Fibroblast of skin of right quadriceps (primary cell): ENCODE results near the gene EXOC2.
A peak's percentile ranks its signal among the peaks of the same experiment; 100 is the strongest.
"Not testable (repeated sequence)": the region's sequence is repeated elsewhere in the genome, so short reads cannot be mapped to it uniquely, and the experiment has no call there.

Experiments used
- DNase-seq: peaks from one replicate; pipeline ENCODE4 v3.0.0-alpha.2; 2013

Gene EXOC2

GRCh38 chr6:708237-708598 is 15.3 kb upstream of the EXOC2 start:
- DNase-seq: no peak

GRCh38 chr6:707576-708236 is 14.8 kb upstream of the EXOC2 start:
- DNase-seq: peak; percentile 10

- no peak for DNase-seq
These were observed 14.0 kb upstream of the EXOC2 start for GRCh38 chr6:706819-707381.

DNA sequence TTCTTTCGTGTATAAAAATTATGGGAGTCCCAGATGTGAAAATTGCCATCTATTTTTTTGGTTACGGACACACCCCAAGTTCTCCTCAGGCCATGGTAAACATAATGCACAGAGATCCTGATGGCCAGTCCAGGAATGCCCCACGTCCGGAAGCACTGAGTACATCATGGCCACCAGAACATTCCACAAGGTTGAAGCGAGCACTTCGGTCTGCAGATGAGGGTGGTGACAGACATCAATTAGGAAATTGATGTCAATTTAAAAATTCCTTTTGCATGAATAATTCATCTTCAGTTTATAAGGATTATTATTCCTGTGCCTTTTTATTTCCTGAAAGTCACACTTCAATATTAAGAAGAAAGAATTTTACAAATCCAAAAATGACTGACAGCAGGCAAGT is 13.2 kb upstream of the EXOC2 start:
- DNase-seq: peak; percentile 31

DNA sequence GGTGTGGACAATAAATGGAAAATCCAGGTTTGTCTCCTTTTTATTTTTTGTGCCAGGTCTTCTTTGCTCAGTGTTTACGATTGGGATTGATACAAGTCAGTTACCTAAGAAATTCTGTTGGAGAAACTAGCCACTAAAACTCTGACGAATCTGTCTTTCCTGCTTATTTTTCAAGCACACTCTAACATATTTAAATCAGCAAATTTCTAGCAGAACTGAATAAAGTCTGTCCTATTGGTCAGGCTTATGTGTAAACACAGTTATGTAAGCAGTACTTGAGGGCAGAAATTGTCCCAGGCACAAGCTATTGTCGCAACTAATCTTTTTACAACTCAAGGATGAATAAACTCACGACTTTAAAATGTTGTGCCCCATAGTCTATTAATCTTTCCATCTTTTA is 12.1 kb upstream of the EXOC2 start:
- no peak for DNase-seq

- DNase-seq: peak; percentile 24
These were observed 11.1 kb upstream of the EXOC2 start for GRCh38 chr6:704046-704445.

GRCh38 chr6:703552-703951 is 10.6 kb upstream of the EXOC2 start:
- DNase-seq: peak; percentile 44

DNA sequence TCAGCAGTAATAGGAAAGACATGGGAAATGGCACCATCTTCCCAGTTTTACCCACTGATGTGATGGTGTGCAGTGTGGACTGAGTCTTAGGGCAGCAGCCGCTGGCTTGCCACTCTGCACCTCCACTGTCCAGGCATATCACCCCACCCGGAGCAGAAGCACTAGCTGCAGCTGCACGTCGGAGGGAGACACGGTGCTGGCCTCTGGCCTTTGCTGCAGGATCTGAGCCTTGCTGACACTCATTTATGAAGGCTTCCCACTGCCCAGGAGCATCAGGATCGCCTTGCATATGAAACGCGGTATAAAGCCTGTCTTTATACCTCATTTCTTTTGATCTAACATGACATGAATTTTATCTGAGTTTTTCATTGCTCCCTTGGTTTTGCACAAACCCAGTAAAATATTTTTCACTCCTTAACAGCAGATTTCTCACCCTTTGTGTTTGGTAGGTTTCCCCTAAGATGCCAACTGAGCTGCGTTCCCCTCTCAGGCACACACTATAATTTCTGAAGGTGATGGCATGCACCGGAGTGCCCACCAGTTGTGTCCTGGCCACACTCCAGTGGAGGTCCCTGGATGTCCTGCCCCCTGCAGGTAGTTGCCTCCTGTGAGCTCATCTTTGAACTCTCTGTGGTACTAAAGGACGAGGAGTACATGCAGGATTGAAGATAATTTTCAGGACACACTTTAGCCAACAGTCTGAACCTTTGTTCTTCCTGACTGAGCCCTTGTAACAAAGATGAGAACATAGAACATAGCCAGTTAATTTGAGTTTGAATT is 9.0 kb upstream of the EXOC2 start:
- DNase-seq: no peak

DNA sequence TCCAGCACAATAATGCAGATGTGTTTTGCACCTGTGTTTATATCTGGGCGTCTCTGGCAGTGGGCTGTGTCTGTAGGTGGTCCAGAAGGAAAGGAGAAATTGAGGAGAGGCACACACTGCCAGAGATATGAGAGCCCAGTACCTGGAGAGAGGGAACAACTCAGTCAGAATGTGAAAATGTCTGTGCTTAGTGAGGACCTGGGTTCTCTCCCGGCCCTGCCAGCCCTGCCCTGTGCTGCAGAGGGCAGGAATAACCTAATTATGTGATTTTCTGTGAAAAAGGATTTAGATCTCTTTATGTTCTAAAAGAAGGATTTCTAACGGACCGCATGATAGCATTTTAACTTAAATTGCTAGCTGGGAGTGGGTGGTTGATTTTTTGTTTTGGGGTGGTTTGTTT is 8.3 kb upstream of the EXOC2 start:
- DNase-seq: no peak

DNA sequence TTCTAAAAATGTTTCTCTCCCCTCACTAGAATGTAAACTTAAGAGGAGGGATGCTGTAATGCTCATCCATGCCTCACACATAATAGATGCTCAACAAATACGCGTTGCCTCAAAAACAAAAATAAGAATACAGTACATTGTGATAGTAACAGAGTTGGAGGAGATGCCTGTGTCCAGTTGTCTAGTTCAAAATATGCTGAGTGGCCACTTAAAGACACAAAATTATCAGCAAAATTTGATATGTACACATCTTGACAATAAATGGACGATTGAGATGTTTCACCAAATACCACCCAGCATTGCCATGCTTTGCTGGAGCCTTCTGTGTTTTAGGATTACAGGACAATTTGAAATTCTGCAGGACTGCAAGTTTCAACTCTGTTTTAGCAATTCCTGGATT is 7.6 kb upstream of the EXOC2 start:
- DNase-seq: no peak

GRCh38 chr6:699319-699718 is 6.4 kb upstream of the EXOC2 start:
- DNase-seq: no peak

GRCh38 chr6:694431-695126 is 1.6 kb upstream of the EXOC2 start:
- DNase-seq: not testable (repeated sequence)

GRCh38 chr6:693723-694009 is 727 bp upstream of the EXOC2 start:
- DNase-seq: no peak

- peak; percentile 19 for DNase-seq
These were observed 535 bp downstream of the EXOC2 start for GRCh38 chr6:692356-692851.

GRCh38 chr6:689223-689622 is 3.7 kb downstream of the EXOC2 start:
- DNase-seq: no peak

GRCh38 chr6:686497-686896 is 6.4 kb downstream of the EXOC2 start:
- peak; percentile 69 for DNase-seq

DNA sequence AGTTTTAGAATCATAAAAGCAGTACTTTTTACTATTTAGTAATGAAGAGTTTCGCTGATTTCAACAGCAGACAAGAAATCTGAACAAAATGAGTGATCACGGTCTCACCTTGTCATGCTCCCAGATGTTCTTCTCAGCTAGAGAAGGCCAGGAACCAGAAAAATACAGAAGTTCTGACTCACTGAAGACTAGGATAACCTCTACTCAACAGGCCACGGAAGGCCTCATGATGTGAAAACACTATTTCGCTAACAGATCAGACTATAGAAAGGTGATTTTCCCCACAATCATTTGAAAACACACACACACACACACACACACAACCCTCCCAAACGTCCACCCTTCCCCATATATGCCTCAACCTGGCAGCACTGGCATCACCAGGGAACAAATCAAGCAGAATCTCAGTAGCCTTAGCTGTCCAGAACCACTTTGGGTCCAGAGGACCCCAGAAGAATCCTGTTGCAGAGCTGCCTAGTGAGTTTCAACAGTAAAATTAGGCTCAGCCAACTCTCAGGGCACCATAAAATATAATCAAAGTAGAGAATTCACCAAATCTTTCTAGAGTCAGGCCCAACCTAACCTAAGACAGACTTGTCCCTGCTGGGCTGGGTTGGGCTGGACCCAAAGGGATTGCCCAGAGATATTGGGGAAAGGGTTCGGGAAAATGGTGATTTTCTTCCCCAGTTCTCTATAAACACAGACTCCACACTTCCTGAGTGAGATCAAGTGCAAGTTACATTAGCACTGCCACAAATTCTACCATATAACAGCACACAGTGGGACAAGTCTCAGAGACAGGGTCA is 7.9 kb downstream of the EXOC2 start:
- DNase-seq: peak; percentile 49

DNA sequence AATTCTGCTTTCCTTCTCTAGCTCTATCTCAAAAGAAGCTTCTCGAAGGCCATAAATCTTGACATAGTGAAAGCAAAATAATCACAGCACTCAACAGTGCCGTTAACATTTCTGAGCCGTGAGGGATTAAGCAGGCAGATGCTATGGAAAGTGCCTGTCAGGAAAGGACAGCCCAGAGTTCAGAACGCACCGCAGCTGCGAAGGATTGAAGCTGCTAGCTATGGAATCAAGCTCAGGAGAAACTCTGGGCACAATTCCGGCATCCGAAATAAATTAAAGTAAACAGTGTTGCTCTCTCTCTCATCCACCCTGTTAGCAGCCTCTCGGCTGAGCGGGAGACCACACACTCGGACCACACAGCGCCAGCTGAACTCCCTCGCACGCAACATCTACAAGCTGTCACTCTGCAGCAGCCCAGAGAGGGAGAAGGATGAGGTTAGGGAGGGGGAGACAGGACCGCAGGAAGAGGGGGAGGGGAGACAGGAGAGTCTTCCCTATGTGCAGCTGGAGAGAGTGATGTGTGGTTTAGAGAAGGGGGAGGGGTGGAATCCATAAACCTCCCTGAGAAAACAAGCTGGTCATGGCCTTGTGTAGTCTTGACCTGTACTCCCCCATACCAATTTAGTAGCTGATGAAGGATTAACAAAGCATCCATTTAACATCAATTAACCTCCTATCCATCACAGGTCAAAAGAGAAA is 9.0 kb downstream of the EXOC2 start:
- peak; percentile 93 for DNase-seq

DNA sequence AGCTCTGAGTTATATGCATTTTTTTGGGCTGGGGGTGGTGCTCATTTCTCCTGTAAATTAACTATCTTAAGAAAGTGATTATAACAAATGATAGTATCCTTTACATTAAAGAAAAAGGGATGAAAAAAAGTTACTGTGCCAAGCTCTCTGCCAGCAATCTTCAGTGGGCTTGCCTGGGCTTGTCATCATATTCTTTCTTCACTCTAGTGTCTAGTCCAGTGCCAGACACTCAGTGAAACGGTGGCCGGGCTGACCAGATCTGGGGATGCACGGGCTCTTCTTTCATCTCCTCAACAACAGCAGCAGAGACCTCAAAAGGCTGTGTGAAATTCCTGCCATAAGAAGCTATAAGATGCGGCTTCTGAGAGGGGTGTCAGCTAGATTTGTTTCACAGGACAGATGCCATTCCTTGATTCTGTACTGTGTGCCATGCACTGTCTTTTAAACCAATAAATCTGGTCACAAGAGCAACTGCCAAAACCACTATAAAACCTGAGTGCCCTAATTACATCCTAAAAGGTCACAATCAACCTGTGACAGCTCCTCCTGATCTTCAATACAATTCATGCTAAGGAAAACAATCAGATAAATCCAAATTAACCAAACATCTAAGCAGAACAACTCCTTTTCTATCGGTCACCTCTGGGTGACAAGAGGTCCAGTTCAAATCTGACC is 12.1 kb downstream of the EXOC2 start:
- DNase-seq: no peak

DNA sequence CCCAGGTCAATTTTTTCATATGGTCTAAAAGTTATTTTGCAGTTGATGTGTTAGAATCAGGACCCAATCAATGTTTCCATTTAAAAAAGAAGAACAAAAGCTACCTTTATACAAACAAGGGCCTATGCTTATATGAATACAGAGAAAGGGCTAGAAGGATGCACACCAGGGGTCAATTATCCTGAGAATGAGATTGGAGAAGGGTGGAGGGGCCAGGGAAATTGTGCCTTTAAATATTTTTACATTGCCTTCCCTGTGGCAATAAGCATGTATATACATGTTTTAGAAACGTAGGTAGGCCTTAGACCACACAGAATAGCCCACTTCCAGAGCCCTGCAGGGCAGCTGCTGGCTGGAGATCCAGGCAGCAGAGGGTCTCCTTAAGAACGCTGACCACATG is 12.7 kb downstream of the EXOC2 start:
- no peak for DNase-seq

GRCh38 chr6:679282-679681 is 13.7 kb downstream of the EXOC2 start:
- DNase-seq: no peak

- DNase-seq: no peak
These were observed 14.4 kb downstream of the EXOC2 start for GRCh38 chr6:678520-678919.
